Measurements from ENCODE around the gene KRTDAP. TPM values are rescaled to one million over a fixed set of nuclear protein-coding genes. Genes with fewer than 3 reads are reported as not detected.
"Not testable (repeated sequence)": the region's sequence is repeated elsewhere in the genome, so short reads cannot be mapped to it uniquely, and the experiment has no call there.

The KRTDAP gene
- total RNA-seq, 2 experiments from 2014 or later = not detected

- POLR2A ChIA-PET = interaction anchor here (0.6 kb wide), 1 partner anchor 56 kb away, joined by 3 read pairs; no protein-coding TSS in a partner anchor
- no peak overlapping the region for H3K27ac Mint-ChIP-seq
- H3K9me3 Mint-ChIP-seq = no peaks in the 10 kb centered on the region
- peaks cover 1% of the 10 kb centered on the region for H3K4me1 Mint-ChIP-seq
- no peak overlapping the region for H3K4me3 Mint-ChIP-seq
- no peak for DNase-seq
- peaks cover 36% of the 10 kb centered on the region for H3K27me3 Mint-ChIP-seq
- no peaks in the 10 kb centered on the region for H3K36me3 Mint-ChIP-seq (ENCODE audit: low read depth)
- CTCF ChIA-PET = interaction anchor here (1.6 kb wide), 1 partner anchor 139 kb away, joined by 7 read pairs; no protein-coding TSS in a partner anchor
Measured at GRCh38 chr19:35491836-35492360, 1.6 kb upstream of the KRTDAP start.

DNA sequence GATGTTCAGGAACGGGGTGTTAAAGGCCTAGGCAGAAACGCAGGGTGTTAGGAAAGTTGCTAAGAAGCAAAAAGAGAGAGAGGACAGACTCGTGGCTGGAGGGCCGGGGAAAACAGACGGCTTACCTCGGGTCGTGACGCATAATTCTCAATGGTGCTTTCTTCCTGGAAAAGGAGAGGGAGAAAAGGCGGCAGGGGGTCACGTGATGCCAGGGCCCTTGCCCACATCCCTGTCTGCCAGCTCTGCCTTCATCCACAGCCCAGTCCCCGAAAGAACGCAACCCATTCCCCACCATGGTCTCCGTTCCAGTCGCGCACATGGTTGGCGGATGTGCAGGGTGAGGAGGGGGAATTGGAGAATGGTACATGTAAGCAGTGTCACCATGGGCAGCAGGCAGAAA, 1.6 kb downstream of the KRTDAP start:
- ChIA-PET POLR2A (no interaction called here), CTCF (no interaction called here)
- Mint-ChIP-seq H3K4me3 (no peak overlapping the region), H3K27me3 (peaks cover 43% of the 10 kb centered on the region), H3K36me3 (ENCODE audit: low read depth) (no peaks in the 10 kb centered on the region), H3K9me3 (no peaks in the 10 kb centered on the region), H3K27ac (no peak overlapping the region), H3K4me1 (peaks cover 6% of the 10 kb centered on the region)
- DNase-seq = no peak

DNA sequence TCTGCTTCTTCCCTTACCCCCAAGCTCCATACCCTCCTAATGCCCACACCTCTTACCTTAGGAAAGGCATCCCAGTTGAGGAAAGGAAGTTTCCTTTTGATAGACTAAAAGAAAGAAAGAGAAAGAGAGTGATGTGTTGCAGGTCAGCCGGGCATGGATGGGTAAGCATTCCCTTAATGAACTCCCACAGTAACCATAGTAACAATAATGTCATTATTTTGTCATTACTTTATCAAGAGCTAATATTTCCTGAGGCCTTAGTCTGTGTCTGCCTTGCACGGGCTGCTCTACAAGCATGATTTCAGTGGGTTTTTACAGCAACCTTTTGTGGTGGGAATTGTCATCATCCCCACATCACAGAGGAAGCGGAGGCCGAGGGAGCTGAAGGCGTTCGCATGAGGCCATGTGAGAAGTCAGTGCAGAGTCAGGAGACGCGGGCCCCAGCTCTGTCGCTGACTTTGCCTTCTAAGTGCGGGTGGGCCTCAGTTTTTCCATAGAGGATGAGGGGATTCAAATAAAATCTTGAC, 2.5 kb downstream of the KRTDAP start:
- Mint-ChIP-seq H3K36me3 (ENCODE audit: low read depth) (no peaks in the 10 kb centered on the region), H3K4me3 (no peak overlapping the region), H3K27me3 (peaks cover 37% of the 10 kb centered on the region), H3K4me1 (peaks cover 11% of the 10 kb centered on the region), H3K9me3 (no peaks in the 10 kb centered on the region), H3K27ac (no peak overlapping the region)
- POLR2A ChIA-PET = interaction anchor here (1.4 kb wide), 1 partner anchor 25 kb away, joined by 4 read pairs; no protein-coding TSS in a partner anchor
- no peak for DNase-seq
- CTCF ChIA-PET = interaction anchor here (0.6 kb wide), 1 partner anchor 326 kb away, joined by 3 read pairs; no protein-coding TSS in a partner anchor

- H3K27me3 Mint-ChIP-seq = peaks cover 36% of the 10 kb centered on the region
- no peaks in the 10 kb centered on the region for H3K36me3 Mint-ChIP-seq (ENCODE audit: low read depth)
- ChIA-PET POLR2A (interaction anchor here (1.4 kb wide), 1 partner anchor 23 kb away, joined by 4 read pairs; no protein-coding TSS in a partner anchor), CTCF (interaction anchor here (0.9 to 1.8 kb wide), 3 partner anchors 9 to 23 kb away, joined by 3 to 10 read pairs (median 3); no protein-coding TSS in a partner anchor)
- H3K4me1 Mint-ChIP-seq = peaks cover 13% of the 10 kb centered on the region
- no peak for DNase-seq
- no peak overlapping the region for H3K27ac Mint-ChIP-seq
- no peaks in the 10 kb centered on the region for H3K9me3 Mint-ChIP-seq
- no peak overlapping the region for H3K4me3 Mint-ChIP-seq
Measured at GRCh38 chr19:35486268-35486708, 4.0 kb downstream of the KRTDAP start.

DNA sequence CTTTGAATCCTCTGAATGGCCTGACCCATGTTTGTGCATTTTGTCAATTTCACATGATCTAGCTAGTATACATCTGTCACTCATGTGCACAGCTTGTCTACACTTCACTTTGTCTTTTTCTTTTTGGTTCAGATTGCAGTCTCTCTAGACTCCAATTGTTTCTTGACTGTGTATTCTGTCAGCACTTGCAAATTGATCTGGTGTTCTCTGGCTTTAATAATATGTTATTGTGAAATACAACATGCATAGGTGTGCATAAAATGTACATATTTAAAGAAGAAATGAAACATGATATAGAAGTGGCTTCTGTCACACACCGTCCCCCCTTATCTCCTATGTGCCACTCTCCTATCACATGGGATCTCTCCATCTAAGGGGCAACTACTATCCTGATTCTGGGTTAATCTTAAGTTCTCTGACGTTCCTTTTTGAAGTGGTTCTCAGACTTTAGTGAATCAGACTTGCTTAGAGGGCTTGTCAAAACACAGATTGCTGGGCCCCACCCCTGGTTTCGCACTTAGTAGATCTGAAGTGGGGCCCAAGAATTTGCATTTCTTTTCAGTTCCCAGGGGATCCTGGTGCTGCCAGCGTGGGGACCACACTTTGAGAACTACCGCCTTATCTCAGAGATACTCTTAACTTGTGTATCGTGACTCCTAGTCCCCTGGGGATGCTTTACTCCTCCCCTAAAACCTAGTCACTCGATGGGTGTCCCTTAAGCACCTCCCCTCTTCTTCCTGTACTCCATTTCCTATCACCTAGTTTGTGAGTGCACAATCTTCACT, 5.8 kb downstream of the KRTDAP start:
- CTCF ChIA-PET = interaction anchor here (1.4 kb wide), 1 partner anchor 11 kb away, joined by 6 read pairs; no protein-coding TSS in a partner anchor
- DNase-seq = no peak
- H3K4me3 Mint-ChIP-seq = no peak overlapping the region
- POLR2A ChIA-PET = no interaction called here
- H3K27ac Mint-ChIP-seq = no peak overlapping the region
- peaks cover 34% of the 10 kb centered on the region for H3K27me3 Mint-ChIP-seq
- H3K4me1 Mint-ChIP-seq = peaks cover 13% of the 10 kb centered on the region
- no peaks in the 10 kb centered on the region for H3K36me3 Mint-ChIP-seq (ENCODE audit: low read depth)
- H3K9me3 Mint-ChIP-seq = no peaks in the 10 kb centered on the region

DNA sequence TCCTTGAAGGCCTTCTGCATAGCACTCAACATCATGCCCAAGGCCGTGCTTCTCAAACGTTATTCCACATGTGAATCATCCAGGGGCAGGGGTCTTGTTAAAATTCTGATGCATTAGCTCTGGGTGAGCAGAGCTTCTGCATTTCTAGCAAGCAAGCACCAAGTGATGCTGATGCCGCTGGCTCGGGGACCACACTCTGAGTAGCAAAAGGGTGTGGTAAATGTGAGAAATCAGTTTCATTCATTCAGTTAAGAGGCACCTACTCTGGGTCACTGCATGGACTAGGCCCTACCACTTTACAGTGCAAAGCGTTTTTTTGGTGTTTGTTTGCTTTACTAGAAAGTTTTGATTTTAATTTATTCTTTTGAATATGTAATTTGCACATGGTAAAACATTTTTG, 7.2 kb downstream of the KRTDAP start:
- H3K27me3 Mint-ChIP-seq = peaks cover 32% of the 10 kb centered on the region
- H3K9me3 Mint-ChIP-seq = no peaks in the 10 kb centered on the region
- no peak overlapping the region for H3K27ac Mint-ChIP-seq
- ChIA-PET CTCF (interaction anchor here (1.4 kb wide), 1 partner anchor 12 kb away, joined by 6 read pairs; no protein-coding TSS in a partner anchor), POLR2A (no interaction called here)
- peaks cover 13% of the 10 kb centered on the region for H3K4me1 Mint-ChIP-seq
- DNase-seq = peak; percentile 38
- H3K36me3 Mint-ChIP-seq (ENCODE audit: low read depth) = no peaks in the 10 kb centered on the region
- no peak overlapping the region for H3K4me3 Mint-ChIP-seq

- ChIA-PET POLR2A (interaction anchor here (1.0 kb wide), 1 partner anchor 17 kb away, joined by 4 read pairs; no protein-coding TSS in a partner anchor), CTCF (interaction anchor here (0.9 to 1.6 kb wide), 3 partner anchors 10 to 126 kb away, joined by 3 read pairs; no protein-coding TSS in a partner anchor)
Measured at GRCh38 chr19:35478794-35479677, 11.2 kb downstream of the KRTDAP start.

GRCh38 chr19:35476149-35476548, 14.1 kb downstream of the KRTDAP start:
- Mint-ChIP-seq H3K4me3 (no peak overlapping the region), H3K4me1 (no peaks in the 10 kb centered on the region), H3K27ac (no peak overlapping the region), H3K27me3 (peaks cover 16% of the 10 kb centered on the region), H3K9me3 (no peaks in the 10 kb centered on the region), H3K36me3 (ENCODE audit: low read depth) (no peaks in the 10 kb centered on the region)
- CTCF ChIA-PET = no interaction called here
- DNase-seq = no peak
- POLR2A ChIA-PET = no interaction called here

More at GRCh38 chr19:35478794-35479677, 11.2 kb downstream of the KRTDAP start:
- no peaks in the 10 kb centered on the region for H3K36me3 Mint-ChIP-seq (ENCODE audit: low read depth)
- no peak overlapping the region for H3K27ac Mint-ChIP-seq
- DNase-seq = no peak
- no peak overlapping the region for H3K4me3 Mint-ChIP-seq
- no peaks in the 10 kb centered on the region for H3K9me3 Mint-ChIP-seq
- H3K4me1 Mint-ChIP-seq = peaks cover 7% of the 10 kb centered on the region
- H3K27me3 Mint-ChIP-seq = peaks cover 23% of the 10 kb centered on the region

GRCh38 chr19:35474594-35474993, 15.7 kb downstream of the KRTDAP start:
- POLR2A ChIA-PET; DNase-seq; H3K9me3 Mint-ChIP-seq; H3K4me3 Mint-ChIP-seq; H3K36me3 Mint-ChIP-seq (ENCODE audit: low read depth); H3K4me1 Mint-ChIP-seq; H3K27ac Mint-ChIP-seq; H3K27me3 Mint-ChIP-seq: not testable (repeated sequence)
- CTCF ChIA-PET = interaction anchor here (2.4 kb wide), 1 partner anchor 121 kb away, joined by 8 read pairs; no protein-coding TSS in a partner anchor

- Mint-ChIP-seq H3K9me3 (no peaks in the 10 kb centered on the region), H3K27ac (no peak overlapping the region), H3K4me1 (no peaks in the 10 kb centered on the region), H3K36me3 (ENCODE audit: low read depth) (no peaks in the 10 kb centered on the region), H3K27me3 (peaks cover 9% of the 10 kb centered on the region), H3K4me3 (no peak overlapping the region)
- no peak for DNase-seq
- ChIA-PET POLR2A (interaction anchor here (0.9 kb wide), 1 partner anchor 71 kb away, joined by 3 read pairs; no protein-coding TSS in a partner anchor), CTCF (interaction anchor here (0.9 to 2.4 kb wide), 3 partner anchors 21 to 121 kb away, joined by 3 to 8 read pairs (median 4); no protein-coding TSS in a partner anchor)
Measured at GRCh38 chr19:35474104-35474503, 16.2 kb downstream of the KRTDAP start.

DNA sequence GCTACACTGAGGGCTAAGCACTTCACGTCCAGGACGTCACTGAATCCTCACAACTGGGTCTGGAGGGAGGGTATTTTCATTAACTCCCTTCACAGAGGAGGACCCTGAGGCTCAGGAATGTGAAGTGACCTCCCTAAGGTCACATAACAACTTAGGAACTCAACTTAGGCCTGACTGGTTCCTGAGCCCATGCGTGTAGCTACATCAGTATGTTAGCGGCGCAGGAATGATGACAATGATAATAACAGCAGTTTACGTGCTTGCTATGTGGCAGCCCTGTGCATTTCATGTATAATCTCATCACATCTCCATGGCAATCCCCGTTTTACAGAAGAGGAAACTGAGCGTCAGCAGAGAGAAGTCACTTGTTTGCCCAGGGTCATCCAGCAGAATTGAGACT, 18.3 kb downstream of the KRTDAP start:
- ChIA-PET POLR2A (no interaction called here), CTCF (interaction anchor here (1.2 to 2.4 kb wide), 2 partner anchors 23 to 119 kb away, joined by 5 to 8 read pairs; no protein-coding TSS in a partner anchor)
- H3K4me1 Mint-ChIP-seq = peaks cover 7% of the 10 kb centered on the region
- H3K27me3 Mint-ChIP-seq = peaks cover 9% of the 10 kb centered on the region
- no peak for DNase-seq
- H3K27ac Mint-ChIP-seq = no peak overlapping the region
- H3K4me3 Mint-ChIP-seq = no peak overlapping the region
- H3K36me3 Mint-ChIP-seq (ENCODE audit: low read depth) = no peaks in the 10 kb centered on the region
- no peaks in the 10 kb centered on the region for H3K9me3 Mint-ChIP-seq

- CTCF ChIA-PET = interaction anchor here (4.0 to 4.2 kb wide), 2 partner anchors 117 to 123 kb away, joined by 16 to 78 read pairs; partner anchors contain the start of gene FFAR1
- H3K27ac Mint-ChIP-seq; H3K4me1 Mint-ChIP-seq; H3K4me3 Mint-ChIP-seq; H3K27me3 Mint-ChIP-seq; H3K9me3 Mint-ChIP-seq; POLR2A ChIA-PET; H3K36me3 Mint-ChIP-seq (ENCODE audit: low read depth); DNase-seq: not testable (repeated sequence)
Measured at GRCh38 chr19:35471075-35471474, 19.2 kb downstream of the KRTDAP start.
